HEK293 (cell line): ENCODE results near the gene IGF2R.
"Not testable (repeated sequence)": the region's sequence is repeated elsewhere in the genome, so short reads cannot be mapped to it uniquely, and the experiment has no call there.

Source experiments
- CTCF ChIA-PET: fragments of 350-600 bp; formaldehyde crosslinking; extraction: SDS; loops from one replicate; lab custom pipeline; 2021; ENCODE audit warnings: antibody characterized with exemption; lab: Yijun Ruan, JAX
- POLR2A ChIA-PET: fragments of 300-600 bp; formaldehyde crosslinking; extraction: SDS; loops from one replicate; lab custom pipeline; 2020; ENCODE audit warnings: antibody characterized with exemption, inconsistent platforms; lab: Yijun Ruan, JAX
- H3K27ac ChIP-seq: fragments of 200-500 bp; sonication (Bioruptor generic); 2 replicates; pipeline ENCODE4 v1.5.1; 2014; ENCODE audit warnings: low read depth, low read length, control low read depth, inconsistent platforms; ENCODE audit errors: extremely low read depth
- H3K36me3 ChIP-seq, 2 experiments: fragments of 200-500 bp in 1 of 2; sonication (Bioruptor generic) in 1 of 2; 1 replicate in 1 of 2; 2 replicates in 1 of 2; pipeline ENCODE4 v1.5.1; 2014 to 2017; ENCODE audit warnings: inconsistent platforms in 2 of 2, low read length in 2 of 2; ENCODE audit not compliant: control insufficient read depth in 2 of 2, insufficient read depth in 1 of 2
- H3K4me1 ChIP-seq: fragments of 200-500 bp; sonication (Bioruptor generic); 2 replicates; pipeline ENCODE4 v1.5.1; 2014; ENCODE audit warnings: mild to moderate bottlenecking, low read length, inconsistent platforms; ENCODE audit not compliant: control insufficient read depth, insufficient read depth
- H3K4me3 ChIP-seq: 2 replicates; pipeline ENCODE4 v1.5.1; 2011; ENCODE audit warnings: low read depth, mild to moderate bottlenecking, control low read depth, low read length, moderate library complexity
- H3K9me3 ChIP-seq: fragments of 200-500 bp; sonication (Bioruptor generic); 2 replicates; pipeline ENCODE4 v1.5.1; 2014; ENCODE audit warnings: low read depth, low read length, inconsistent platforms; ENCODE audit not compliant: control insufficient read depth, insufficient read depth
- GFI1B ChIP-seq: fragments of 450-650 bp; formaldehyde crosslinking; IDR thresholded peaks from 2 replicates; pipeline ENCODE4 v1.5.1; 2016; ENCODE audit warnings: missing biosample characterization, missing genetic modification characterization
- HIC1 ChIP-seq: fragments of 450-650 bp; formaldehyde crosslinking; IDR thresholded peaks from 2 replicates; pipeline ENCODE4 v1.5.1; 2016; ENCODE audit warnings: missing biosample characterization, missing genetic modification characterization
- HOXD13 ChIP-seq: sonication (generic); formaldehyde crosslinking; IDR thresholded peaks from 2 replicates; pipeline ENCODE4 v1.8.0; 2022; ENCODE audit warnings: missing genetic modification reagents, borderline replicate concordance
- SCRT1 ChIP-seq: fragments of 450-650 bp; formaldehyde crosslinking; IDR thresholded peaks from 2 replicates; pipeline ENCODE4 v1.5.1; 2016; ENCODE audit warnings: missing biosample characterization, missing genetic modification characterization, borderline replicate concordance
- ZBTB20 ChIP-seq: fragments of 450-650 bp; formaldehyde crosslinking; IDR thresholded peaks from 2 replicates; pipeline ENCODE4 v1.5.1; 2016; ENCODE audit warnings: missing biosample characterization, missing genetic modification characterization
- ZNF23 ChIP-seq: fragments of 450-650 bp; formaldehyde crosslinking; IDR thresholded peaks from 2 replicates; pipeline ENCODE4 v1.5.1; 2016; ENCODE audit warnings: missing biosample characterization, missing genetic modification characterization, borderline replicate concordance
- ZNF37A ChIP-seq: fragments of 450-650 bp; IDR thresholded peaks from 2 replicates; pipeline ENCODE4 v1.5.1; 2018; ENCODE audit warnings: missing biosample characterization, missing genetic modification characterization
- ZNF548 ChIP-seq: fragments of 450-650 bp; formaldehyde crosslinking; IDR thresholded peaks from 2 replicates; pipeline ENCODE4 v1.5.1; 2016; ENCODE audit warnings: missing biosample characterization, missing genetic modification characterization
- ZNF580 ChIP-seq: fragments of 450-650 bp; formaldehyde crosslinking; IDR thresholded peaks from 2 replicates; pipeline ENCODE4 v1.5.1; 2016; ENCODE audit warnings: missing biosample characterization, missing genetic modification characterization
- ZNF660 ChIP-seq: fragments of 450-650 bp; IDR thresholded peaks from 2 replicates; pipeline ENCODE4 v1.5.1; 2018; ENCODE audit warnings: missing biosample characterization, mild to moderate bottlenecking, missing genetic modification characterization
- ZNF747 ChIP-seq: fragments of 450-650 bp; formaldehyde crosslinking; IDR thresholded peaks from 2 replicates; pipeline ENCODE4 v1.5.1; 2016; ENCODE audit warnings: missing biosample characterization, missing genetic modification characterization
- ZNF76 ChIP-seq: fragments of 450-650 bp; formaldehyde crosslinking; IDR thresholded peaks from 2 replicates; pipeline ENCODE4; 2016; ENCODE audit warnings: low read depth, missing biosample characterization, missing genetic modification characterization, borderline replicate concordance
- ZNF777 ChIP-seq: fragments of 450-650 bp; formaldehyde crosslinking; IDR thresholded peaks from 2 replicates; pipeline ENCODE4 v1.5.1; 2017; ENCODE audit warnings: missing biosample characterization, missing genetic modification characterization, borderline replicate concordance
- TF ChIP-seq, protein P1 (sequence below): fragments of 450-650 bp; formaldehyde crosslinking; IDR thresholded peaks from 2 replicates; pipeline ENCODE4 v1.5.1; 2016; ENCODE audit warnings: missing biosample characterization, missing genetic modification characterization
- TF ChIP-seq, protein P2 (sequence below): fragments of 450-650 bp; formaldehyde crosslinking; IDR thresholded peaks from 2 replicates; pipeline ENCODE4 v1.5.1; 2016; ENCODE audit warnings: missing biosample characterization, missing genetic modification characterization

IGF2R gene

GRCh38 chr6:159964046-159964445 is 4.8 kb upstream of the IGF2R start:
- H3K36me3 ChIP-seq: no peaks in the 10 kb centered on the region
- TF ChIP-seq HOXD13 (no peak), ZNF580 (no peak), ZBTB20 (tag by site-specific recombination) (no peak)
- TF ChIP-seq, protein P1, sequence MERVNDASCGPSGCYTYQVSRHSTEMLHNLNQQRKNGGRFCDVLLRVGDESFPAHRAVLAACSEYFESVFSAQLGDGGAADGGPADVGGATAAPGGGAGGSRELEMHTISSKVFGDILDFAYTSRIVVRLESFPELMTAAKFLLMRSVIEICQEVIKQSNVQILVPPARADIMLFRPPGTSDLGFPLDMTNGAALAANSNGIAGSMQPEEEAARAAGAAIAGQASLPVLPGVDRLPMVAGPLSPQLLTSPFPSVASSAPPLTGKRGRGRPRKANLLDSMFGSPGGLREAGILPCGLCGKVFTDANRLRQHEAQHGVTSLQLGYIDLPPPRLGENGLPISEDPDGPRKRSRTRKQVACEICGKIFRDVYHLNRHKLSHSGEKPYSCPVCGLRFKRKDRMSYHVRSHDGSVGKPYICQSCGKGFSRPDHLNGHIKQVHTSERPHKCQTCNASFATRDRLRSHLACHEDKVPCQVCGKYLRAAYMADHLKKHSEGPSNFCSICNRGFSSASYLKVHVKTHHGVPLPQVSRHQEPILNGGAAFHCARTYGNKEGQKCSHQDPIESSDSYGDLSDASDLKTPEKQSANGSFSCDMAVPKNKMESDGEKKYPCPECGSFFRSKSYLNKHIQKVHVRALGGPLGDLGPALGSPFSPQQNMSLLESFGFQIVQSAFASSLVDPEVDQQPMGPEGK (tag by site-specific recombination): no peak
- TF ChIP-seq, protein P2, sequence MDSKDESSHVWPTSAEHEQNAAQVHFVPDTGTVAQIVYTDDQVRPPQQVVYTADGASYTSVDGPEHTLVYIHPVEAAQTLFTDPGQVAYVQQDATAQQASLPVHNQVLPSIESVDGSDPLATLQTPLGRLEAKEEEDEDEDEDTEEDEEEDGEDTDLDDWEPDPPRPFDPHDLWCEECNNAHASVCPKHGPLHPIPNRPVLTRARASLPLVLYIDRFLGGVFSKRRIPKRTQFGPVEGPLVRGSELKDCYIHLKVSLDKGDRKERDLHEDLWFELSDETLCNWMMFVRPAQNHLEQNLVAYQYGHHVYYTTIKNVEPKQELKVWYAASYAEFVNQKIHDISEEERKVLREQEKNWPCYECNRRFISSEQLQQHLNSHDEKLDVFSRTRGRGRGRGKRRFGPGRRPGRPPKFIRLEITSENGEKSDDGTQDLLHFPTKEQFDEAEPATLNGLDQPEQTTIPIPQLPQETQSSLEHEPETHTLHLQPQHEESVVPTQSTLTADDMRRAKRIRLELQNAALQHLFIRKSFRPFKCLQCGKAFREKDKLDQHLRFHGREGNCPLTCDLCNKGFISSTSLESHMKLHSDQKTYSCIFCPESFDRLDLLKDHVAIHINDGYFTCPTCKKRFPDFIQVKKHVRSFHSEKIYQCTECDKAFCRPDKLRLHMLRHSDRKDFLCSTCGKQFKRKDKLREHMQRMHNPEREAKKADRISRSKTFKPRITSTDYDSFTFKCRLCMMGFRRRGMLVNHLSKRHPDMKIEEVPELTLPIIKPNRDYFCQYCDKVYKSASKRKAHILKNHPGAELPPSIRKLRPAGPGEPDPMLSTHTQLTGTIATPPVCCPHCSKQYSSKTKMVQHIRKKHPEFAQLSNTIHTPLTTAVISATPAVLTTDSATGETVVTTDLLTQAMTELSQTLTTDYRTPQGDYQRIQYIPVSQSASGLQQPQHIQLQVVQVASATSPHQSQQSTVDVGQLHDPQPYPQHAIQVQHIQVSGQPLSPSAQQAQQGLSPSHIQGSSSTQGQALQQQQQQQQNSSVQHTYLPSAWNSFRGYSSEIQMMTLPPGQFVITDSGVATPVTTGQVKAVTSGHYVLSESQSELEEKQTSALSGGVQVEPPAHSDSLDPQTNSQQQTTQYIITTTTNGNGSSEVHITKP (tag by site-specific recombination): no peak
- POLR2A ChIA-PET: no interaction called here
- no peak overlapping the region for H3K4me3 ChIP-seq
- no peak overlapping the region for H3K27ac ChIP-seq
- H3K4me1 ChIP-seq: no peaks in the 10 kb centered on the region
- CTCF ChIA-PET: interaction anchor here (0.7 kb wide), 1 partner anchor 100 kb away, joined by 3 read pairs; no protein-coding TSS in a partner anchor
- no peaks in the 10 kb centered on the region for H3K9me3 ChIP-seq

DNA sequence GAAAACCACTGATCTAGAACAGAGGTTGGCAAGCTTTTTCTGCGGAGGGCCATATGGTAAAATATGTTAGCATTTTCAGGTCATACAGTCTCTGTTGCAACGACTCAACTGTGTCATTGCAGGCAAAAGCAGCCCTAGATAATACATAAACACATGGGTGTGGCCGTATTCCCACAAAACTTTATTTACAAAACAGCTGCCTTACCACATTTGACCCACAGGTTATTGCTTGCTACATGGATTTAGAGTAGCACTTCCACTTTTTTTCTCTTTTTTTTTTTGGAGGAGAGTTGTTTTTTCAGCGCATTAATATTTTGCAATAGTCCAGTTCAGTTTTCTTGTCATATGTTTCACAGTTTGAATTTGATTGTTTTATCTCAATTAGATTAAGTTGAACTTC is 2.5 kb upstream of the IGF2R start:
- no peaks in the 10 kb centered on the region for H3K9me3 ChIP-seq
- no peak overlapping the region for H3K4me3 ChIP-seq
- H3K4me1 ChIP-seq: no peaks in the 10 kb centered on the region; the same call in 1 of the 2 replicates
- H3K36me3 ChIP-seq: no peaks in the 10 kb centered on the region
- no peak for TF ChIP-seq ZNF548 (tag by site-specific recombination)
- TF ChIP-seq ZNF777 (tag by site-specific recombination): no peak
- TF ChIP-seq HIC1 (tag by site-specific recombination): no peak
- TF ChIP-seq SCRT1 (tag by site-specific recombination): no peak
- no peak for TF ChIP-seq GFI1B (tag by site-specific recombination)
- TF ChIP-seq ZNF37A: no peak
- TF ChIP-seq ZNF23 (tag by site-specific recombination): no peak
- TF ChIP-seq ZNF76: no peak
- ChIA-PET POLR2A (no interaction called here), CTCF (interaction anchor here (0.6 kb wide), 2 partner anchors 24 to 82 kb away, joined by 3 to 9 read pairs; no protein-coding TSS in a partner anchor)
- no peak overlapping the region for H3K27ac ChIP-seq

- Histone ChIP-seq H3K27ac (no peak overlapping the region), H3K36me3 (no peaks in the 10 kb centered on the region), H3K4me3 (no peak overlapping the region), H3K4me1 (no peaks in the 10 kb centered on the region; the same call in 1 of the 2 replicates), H3K9me3 (no peaks in the 10 kb centered on the region)
- ChIA-PET POLR2A (interaction anchor here (1.5 kb wide), 1 partner anchor 177 kb away, joined by 8 read pairs; the partner anchor contains the start of genes MRPL18 and TCP1), CTCF (interaction anchor here (0.6 kb wide), 1 partner anchor 25 kb away, joined by 3 read pairs; no protein-coding TSS in a partner anchor)
- TF ChIP-seq ZNF660 (tag by site-specific recombination): peak; percentile 78; the same call in 1 of the 2 replicates
- no peak for TF ChIP-seq ZNF747
Measured at GRCh38 chr6:159966981-159967380, 1.9 kb upstream of the IGF2R start.

DNA sequence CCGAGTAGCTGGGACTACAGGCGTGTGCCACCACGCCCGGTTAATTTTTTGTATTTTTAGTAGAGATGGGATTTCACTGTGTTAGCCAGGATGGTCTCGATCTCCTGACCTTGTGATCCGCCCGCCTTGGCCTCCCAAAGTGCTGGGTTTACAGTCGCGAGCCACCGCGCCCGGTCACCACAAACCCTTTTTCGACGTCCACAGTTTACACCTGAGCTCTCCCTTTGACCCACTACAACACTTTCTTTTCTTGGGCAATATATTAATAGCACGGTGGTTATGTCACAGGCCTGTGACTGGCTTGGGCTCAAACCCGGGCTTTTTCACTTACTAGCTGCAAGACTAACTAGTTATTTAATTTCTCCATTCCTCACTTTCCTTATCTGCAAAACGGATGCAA is 1.3 kb upstream of the IGF2R start:
- not testable (repeated sequence) for H3K9me3 ChIP-seq, H3K4me1 ChIP-seq, H3K4me3 ChIP-seq, H3K36me3 ChIP-seq, H3K27ac ChIP-seq
- ChIA-PET POLR2A (interaction anchor here (0.6 to 1.5 kb wide), 2 partner anchors 178 to 1631 kb away, joined by 6 to 8 read pairs; partner anchors contain the start of genes MRPL18 and TCP1), CTCF (interaction anchor here (0.8 to 1.4 kb wide), 3 partner anchors 11 to 104 kb away, joined by 4 to 5 read pairs (median 5); no protein-coding TSS in a partner anchor)
